H1 (cell line): ENCODE measurements around the gene VPS9D1. TPM values are rescaled to one million over a fixed set of nuclear protein-coding genes. Genes with fewer than 3 reads are reported as not detected.

Source experiments
- BCL11A ChIP-seq, 2 experiments: IDR thresholded peaks; one replicate each; pipeline ENCODE4 v1.6.1; 2011; ENCODE audit warnings: low read depth in 2 of 2, low read length in 2 of 2, mild to moderate bottlenecking in 2 of 2
- CHD7 ChIP-seq: fragments of 300-600 bp; sonication (generic); IDR thresholded peaks from 2 replicates; pipeline ENCODE4 v1.7.1; 2012; ENCODE audit warnings: low read length, moderate library complexity, mild to moderate bottlenecking, inconsistent platforms; ENCODE audit not compliant: insufficient replicate concordance
- CTCF ChIP-seq, 3 experiments: IDR thresholded peaks; 1 replicate in 2 of 3; 2 replicates in 1 of 3; pipeline versions ENCODE4 v1.5.1 to v1.6.1; 2011; ENCODE audit warnings: low read length in 3 of 3, mild to moderate bottlenecking in 3 of 3, inconsistent platforms in 2 of 3, low read depth in 1 of 3, moderate library complexity in 1 of 3; ENCODE audit not compliant: insufficient read depth in 1 of 3; ENCODE audit errors: control extremely low read depth in 1 of 3
- E2F6 ChIP-seq: IDR thresholded peaks from 2 replicates; pipeline ENCODE4 v1.6.1; 2012; ENCODE audit warnings: inconsistent platforms
- GABPA ChIP-seq: IDR thresholded peaks from 2 replicates; pipeline ENCODE4 v1.6.1; 2011; ENCODE audit warnings: mild to moderate bottlenecking, low read length, moderate library complexity, borderline replicate concordance; ENCODE audit not compliant: insufficient read depth
- POLR2AphosphoS5 ChIP-seq: IDR thresholded peaks from 2 replicates; pipeline ENCODE4 v1.6.1; 2011; ENCODE audit warnings: low read depth, low read length
- RXRA ChIP-seq: IDR thresholded peaks from 2 replicates; pipeline ENCODE4 v1.6.1; 2011; ENCODE audit warnings: low read depth, mild to moderate bottlenecking, low read length, moderate library complexity; ENCODE audit not compliant: insufficient read depth
- SP1 ChIP-seq: IDR thresholded peaks from 2 replicates; pipeline ENCODE4 v1.6.1; 2011; ENCODE audit warnings: low read depth, low read length
- SUZ12 ChIP-seq: fragments of 200-600 bp; sonication (generic); IDR thresholded peaks from 2 replicates; pipeline ENCODE4 v1.6.1; 2012; ENCODE audit warnings: mild to moderate bottlenecking, inconsistent platforms, low read length, moderate library complexity, mixed read lengths
- polyA plus RNA-seq, 7 experiments: library from polyadenylated mRNA; depleted of rRNA in 3 of 7; stranded (reverse) in 5 of 7; unstranded in 2 of 7; fragments of >200 nt in 5 of 7; fragments of 200-250 nt in 2 of 7; gene quantifications; 1 replicate in 5 of 7; 2 replicates in 1 of 7; 4 replicates in 1 of 7; pipeline versions ENCODE4 v1.2.1 to v1.2.3, GENCODE V29; 2011 to 2013; ENCODE audit warnings: missing spikeins in 2 of 7, mixed read lengths in 2 of 7
- total RNA-seq: library from RNA; stranded (reverse); fragmentation: NEBNext Ultra II Directional; extraction: Animal tissue kit (Norgen Biotek cat#: 25700); gene quantifications from 2 replicates; pipeline ENCODE4 v1.2.1, GENCODE V29; 2021

The VPS9D1 gene
- total and polyA plus RNA-seq, 2 of the 8 experiments (the other 6 are each of a cell fraction or from before 2014, with no cell fraction given), result 2.9 to 5.4 TPM

- TF ChIP-seq CHD7 (no peak), SP1 (no peak), RXRA (no peak), CTCF (IDR thresholded peaks at IDR 0.05; ENCODE audit: control extremely low read depth in 1 of 3, insufficient read depth in 1 of 3, low read depth in 1 of 3, low read length in 3 of 3) (no peak), GABPA (no peak), E2F6 (no peak), POLR2AphosphoS5 (no peak), SUZ12 (no peak), BCL11A (IDR thresholded peaks at IDR 0.05; ENCODE audit: low read depth in 2 of 2, low read length in 2 of 2) (no peak)
Measured at GRCh38 chr16:89749637-89750036, 28.9 kb upstream of the VPS9D1 start (continued).
